Measurements from ENCODE around the gene PARD3B.

Gene PARD3B

GRCh38 chr2:205563646-205564045 is 1018.4 kb downstream of the PARD3B start:
- DNase-seq (ENCODE audit: low spot score), result peak; percentile 18
- in situ Hi-C loops (cut with MboI; ENCODE audit: low sequenced_read_pairs, unreplicated experiment), result no loop called here
- peak; percentile 14 for TF ChIP-seq CTCF (IDR thresholded peaks at IDR 0.05; ENCODE audit: borderline replicate concordance, control extremely low read depth, extremely low read depth, insufficient read depth, missing control alignments)

- in situ Hi-C loops (cut with MboI; ENCODE audit: low sequenced_read_pairs, unreplicated experiment), result no loop called here
Observed at GRCh38 chr2:205564346-205565141, 1019.3 kb downstream of the PARD3B start.

GRCh38 chr2:205565142-205565522 is 1019.9 kb downstream of the PARD3B start:
- in situ Hi-C loops (cut with MboI; ENCODE audit: low sequenced_read_pairs, unreplicated experiment), result no loop called here
- no peak for DNase-seq (ENCODE audit: low spot score)
- TF ChIP-seq CTCF (IDR thresholded peaks at IDR 0.05; ENCODE audit: borderline replicate concordance, control extremely low read depth, extremely low read depth, insufficient read depth, missing control alignments), result no peak

More at GRCh38 chr2:205564346-205565141, 1019.3 kb downstream of the PARD3B start:
- no peak for DNase-seq (ENCODE audit: low spot score)
- TF ChIP-seq CTCF (IDR thresholded peaks at IDR 0.05; ENCODE audit: borderline replicate concordance, control extremely low read depth, extremely low read depth, insufficient read depth, missing control alignments), result no peak

GRCh38 chr2:205566606-205567168 is 1021.4 kb downstream of the PARD3B start:
- no peak for DNase-seq (ENCODE audit: low spot score)
- in situ Hi-C loops (cut with MboI; ENCODE audit: low sequenced_read_pairs, unreplicated experiment), result no loop called here
- no peak for TF ChIP-seq CTCF (IDR thresholded peaks at IDR 0.05; ENCODE audit: borderline replicate concordance, control extremely low read depth, extremely low read depth, insufficient read depth, missing control alignments)

- in situ Hi-C loops (cut with MboI; ENCODE audit: low sequenced_read_pairs, unreplicated experiment), result no loop called here
- DNase-seq (ENCODE audit: low spot score), result no peak
- no peak for TF ChIP-seq CTCF (IDR thresholded peaks at IDR 0.05; ENCODE audit: borderline replicate concordance, control extremely low read depth, extremely low read depth, insufficient read depth, missing control alignments)
Observed at GRCh38 chr2:205568620-205569019, 1023.3 kb downstream of the PARD3B start.

GRCh38 chr2:205570648-205571047 is 1025.4 kb downstream of the PARD3B start:
- in situ Hi-C loops (cut with MboI; ENCODE audit: low sequenced_read_pairs, unreplicated experiment), result no loop called here
- no peak for DNase-seq (ENCODE audit: low spot score)
- no peak for TF ChIP-seq CTCF (IDR thresholded peaks at IDR 0.05; ENCODE audit: borderline replicate concordance, control extremely low read depth, extremely low read depth, insufficient read depth, missing control alignments)

All from GM13976 (cell line).